Loucy (cell line): Measurements from ENCODE around the gene CNKSR3.

ENCODE experiments used
- CTCF ChIP-seq: fragments of 200-600 bp; sonication (generic); conservative IDR thresholded peaks from 2 replicates; pipeline ENCODE4 v1.5.1; 2014; ENCODE audit warnings: mild to moderate bottlenecking, antibody characterized with exemption, low read length
- EZH2phosphoT487 ChIP-seq: fragments of 200-600 bp; IDR thresholded peaks from 2 replicates; pipeline ENCODE4 v1.6.1; 2018; ENCODE audit warnings: antibody characterized with exemption, mild to moderate bottlenecking, moderate library complexity, borderline replicate concordance

GRCh38 chr6:154521412-154521811, 10.9 kb upstream of the CNKSR3 start:
- TF ChIP-seq CTCF (no peak), EZH2phosphoT487 (no peak)
